ENCODE measurements around the gene HLA-DQB2. TPM values are rescaled to one million over a fixed set of nuclear protein-coding genes. Genes with fewer than 3 reads are reported as not detected.

The HLA-DQB2 gene
- not detected in 5 replicates for total RNA-seq (2022; extraction: Qiagen RNA extraction; ENCODE audit: low read depth)

GRCh38 chr6:32763421-32763820, at the start of gene HLA-DQB2:
TSS of gene HLA-DQB2 (minus strand) at chr6:32763532. CDS start at chr6:32763470, 62 bp downstream.

DNA sequence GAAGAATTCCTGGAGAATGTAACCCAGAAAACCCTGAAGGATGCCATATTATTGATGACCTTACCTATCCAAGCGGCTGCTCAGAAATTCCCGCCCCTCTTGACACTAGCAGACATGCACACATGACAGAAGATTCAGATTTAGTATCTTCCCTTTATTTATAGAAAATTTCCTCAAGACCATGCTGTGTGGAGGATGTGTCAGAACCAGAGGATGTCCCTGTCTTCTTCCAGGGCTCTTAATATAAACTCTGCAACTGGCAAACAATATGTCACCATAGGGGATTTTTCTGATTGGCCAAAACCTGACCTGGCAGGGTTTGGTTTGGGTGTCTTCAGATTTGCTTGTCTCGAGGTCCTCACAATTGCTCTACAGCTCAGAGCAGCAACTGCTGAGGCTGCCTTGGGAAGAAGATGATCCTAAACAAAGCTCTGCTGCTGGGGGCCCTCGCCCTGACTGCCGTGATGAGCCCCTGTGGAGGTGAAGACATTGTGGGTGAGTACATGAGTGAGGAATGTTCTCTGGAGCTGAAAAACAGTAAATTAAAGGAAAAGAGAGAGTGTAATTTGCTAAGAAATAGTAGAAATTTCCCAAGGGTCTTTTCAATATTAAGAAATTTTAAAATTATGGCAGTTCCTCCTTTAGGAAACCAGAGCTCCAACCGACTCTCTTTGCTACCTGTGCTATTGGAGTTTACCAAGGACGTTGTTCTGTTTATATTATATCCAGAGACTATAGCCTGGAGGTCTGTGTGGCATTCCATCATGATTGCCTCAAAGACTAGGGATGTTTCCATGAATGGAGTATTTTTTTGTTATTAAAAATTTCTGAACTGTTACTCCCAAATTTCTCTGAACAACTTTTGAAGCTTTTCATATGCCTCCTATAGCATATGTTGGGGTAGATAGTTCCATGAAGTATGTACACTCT, 22.0 kb downstream of the HLA-DQB2 start, which contains the start of gene HLA-DQA2:
HLA-DQA2 (plus strand) TSS at position 361 of the 930 bp plus-strand sequence; CDS start at position 414, 53 bp downstream.

Other genes with a start within 250 kb of the HLA-DQB2 start
- not detected in 5 replicates for gene HLA-DRB5, start 233.2 kb downstream of the HLA-DQB2 start, total RNA-seq (2022; extraction: Qiagen RNA extraction; ENCODE audit: low read depth)
- gene HLA-DRB1, start 173.7 kb downstream of the HLA-DQB2 start, total RNA-seq (2022; extraction: Qiagen RNA extraction; ENCODE audit: low read depth) = not detected in 5 replicates
- not detected in 5 replicates for gene HLA-DQA1, start 126.1 kb downstream of the HLA-DQB2 start, total RNA-seq (2022; extraction: Qiagen RNA extraction; ENCODE audit: low read depth)
- not detected in 5 replicates for gene HLA-DQB1, start 96.9 kb downstream of the HLA-DQB2 start, total RNA-seq (2022; extraction: Qiagen RNA extraction; ENCODE audit: low read depth)
- not detected in 5 replicates for gene HLA-DQA2, start 22.1 kb downstream of the HLA-DQB2 start, total RNA-seq (2022; extraction: Qiagen RNA extraction; ENCODE audit: low read depth)
- 0.13 to 0.21 TPM (median 0.13 TPM) in 3 of 5 replicates, not detected in the others for gene HLA-DOB, start 53.5 kb upstream of the HLA-DQB2 start, total RNA-seq (2022; extraction: Qiagen RNA extraction; ENCODE audit: low read depth)
- gene TAP2, start 75.2 kb upstream of the HLA-DQB2 start, total RNA-seq (2022; extraction: Qiagen RNA extraction; ENCODE audit: low read depth) = 17.3 to 20.6 TPM (median 18.7 TPM) in 5 replicates
- 18.8 to 25.1 TPM (median 19.3 TPM) in 5 replicates for gene PSMB8, start 80.5 kb upstream of the HLA-DQB2 start, total RNA-seq (2022; extraction: Qiagen RNA extraction; ENCODE audit: low read depth)
- 29.1 to 38.0 TPM (median 33.0 TPM) in 5 replicates for gene TAP1, start 90.2 kb upstream of the HLA-DQB2 start, total RNA-seq (2022; extraction: Qiagen RNA extraction; ENCODE audit: low read depth)
- gene PSMB9, start 90.7 kb upstream of the HLA-DQB2 start, total RNA-seq (2022; extraction: Qiagen RNA extraction; ENCODE audit: low read depth) = 13.9 to 21.8 TPM (median 18.1 TPM) in 5 replicates
- 1.2 to 2.3 TPM (median 2.2 TPM) in 5 replicates for gene HLA-DMB, start 177.5 kb upstream of the HLA-DQB2 start, total RNA-seq (2022; extraction: Qiagen RNA extraction; ENCODE audit: low read depth)
- gene HLA-DMA, start 189.6 kb upstream of the HLA-DQB2 start, total RNA-seq (2022; extraction: Qiagen RNA extraction; ENCODE audit: low read depth) = 2.7 to 3.1 TPM (median 3.0 TPM) in 5 replicates
- gene BRD2, start 205.1 kb upstream of the HLA-DQB2 start, total RNA-seq (2022; extraction: Qiagen RNA extraction; ENCODE audit: low read depth) = 116 to 154 TPM (median 131 TPM) in 5 replicates
- gene HLA-DOA, start 246.1 kb upstream of the HLA-DQB2 start, total RNA-seq (2022; extraction: Qiagen RNA extraction; ENCODE audit: low read depth) = 0.50 TPM in 1 of 5 replicates, not detected in the others

All from A549 treated with RU486 at 1 μM for 4 hours (cell line).